GM12872 (cell line): ENCODE results near the gene GABRR1.

Source experiments
- CTCF ChIP-seq: IDR thresholded peaks from 3 replicates; pipeline ENCODE4 v1.5.1; 2011; ENCODE audit warnings: low read depth, mild to moderate bottlenecking, low read length, moderate library complexity; ENCODE audit not compliant: insufficient read depth

The GABRR1 gene

GRCh38 chr6:89184344-89184743 is 32.8 kb downstream of the GABRR1 start:
- TF ChIP-seq CTCF = no peak

GRCh38 chr6:89183294-89183693 is 33.9 kb downstream of the GABRR1 start:
- no peak for TF ChIP-seq CTCF

GRCh38 chr6:89180971-89181370 is 36.2 kb downstream of the GABRR1 start:
- TF ChIP-seq CTCF = no peak

GRCh38 chr6:89180112-89180511 is 37.0 kb downstream of the GABRR1 start:
- no peak for TF ChIP-seq CTCF

- no peak for TF ChIP-seq CTCF
Measured at GRCh38 chr6:89173634-89174033, 43.5 kb downstream of the GABRR1 start.

GRCh38 chr6:89172131-89172530 is 45.0 kb downstream of the GABRR1 start:
- no peak for TF ChIP-seq CTCF

GRCh38 chr6:89162047-89162371 is 55.1 kb downstream of the GABRR1 start:
- no peak for TF ChIP-seq CTCF

- no peak for TF ChIP-seq CTCF
Measured at GRCh38 chr6:89161326-89162046, 55.7 kb downstream of the GABRR1 start.
